Thyroid gland (tissue), 4 donors: ENCODE results near the gene SPEF2.

Source experiments
- POLR2A ChIP-seq, 2 donors: fragments of 450-650 bp; IDR thresholded peaks; one replicate each; pipeline ENCODE4 v1.6.1; 2017; ENCODE audit warnings: antibody characterized with exemption in 2 of 2, mild to moderate bottlenecking in 2 of 2, moderate library complexity in 1 of 2
- TF ChIP-seq, protein P1 (sequence below), 6 experiments: fragments of 200-600 bp in 3 of 6; fragments of 450-650 bp in 3 of 6; sonication (generic) in 3 of 6; IDR thresholded peaks; one replicate each; pipeline ENCODE4 v1.5.1; 2016 to 2019; ENCODE audit warnings: antibody characterized with exemption in 6 of 6, mild to moderate bottlenecking in 2 of 6, inconsistent platforms in 1 of 6, moderate library complexity in 1 of 6

DNA sequence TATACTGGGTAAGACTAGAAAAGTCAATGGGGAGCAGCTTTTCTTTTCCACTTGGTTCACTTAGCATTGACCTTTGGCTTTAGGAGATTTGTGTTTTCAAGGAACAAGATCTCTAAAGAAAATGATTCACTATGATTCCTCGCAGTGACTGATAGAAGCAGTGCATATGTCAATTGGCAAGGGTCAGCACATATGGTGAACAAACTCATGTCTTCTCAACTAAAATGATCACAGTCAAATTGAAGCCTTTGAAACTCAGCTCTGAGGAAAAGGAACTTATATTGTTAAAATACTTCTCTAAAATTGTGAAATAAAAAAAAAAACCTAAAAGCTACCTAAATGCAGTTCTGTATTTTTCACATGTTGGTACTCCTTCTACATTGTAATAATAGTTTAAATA, 195.9 kb downstream of the SPEF2 start:
- TF ChIP-seq, protein P1, sequence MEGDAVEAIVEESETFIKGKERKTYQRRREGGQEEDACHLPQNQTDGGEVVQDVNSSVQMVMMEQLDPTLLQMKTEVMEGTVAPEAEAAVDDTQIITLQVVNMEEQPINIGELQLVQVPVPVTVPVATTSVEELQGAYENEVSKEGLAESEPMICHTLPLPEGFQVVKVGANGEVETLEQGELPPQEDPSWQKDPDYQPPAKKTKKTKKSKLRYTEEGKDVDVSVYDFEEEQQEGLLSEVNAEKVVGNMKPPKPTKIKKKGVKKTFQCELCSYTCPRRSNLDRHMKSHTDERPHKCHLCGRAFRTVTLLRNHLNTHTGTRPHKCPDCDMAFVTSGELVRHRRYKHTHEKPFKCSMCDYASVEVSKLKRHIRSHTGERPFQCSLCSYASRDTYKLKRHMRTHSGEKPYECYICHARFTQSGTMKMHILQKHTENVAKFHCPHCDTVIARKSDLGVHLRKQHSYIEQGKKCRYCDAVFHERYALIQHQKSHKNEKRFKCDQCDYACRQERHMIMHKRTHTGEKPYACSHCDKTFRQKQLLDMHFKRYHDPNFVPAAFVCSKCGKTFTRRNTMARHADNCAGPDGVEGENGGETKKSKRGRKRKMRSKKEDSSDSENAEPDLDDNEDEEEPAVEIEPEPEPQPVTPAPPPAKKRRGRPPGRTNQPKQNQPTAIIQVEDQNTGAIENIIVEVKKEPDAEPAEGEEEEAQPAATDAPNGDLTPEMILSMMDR (IDR thresholded peaks at IDR 0.05), result no peak
- no peak for TF ChIP-seq POLR2A (IDR thresholded peaks at IDR 0.05)
